SK-N-MC (cell line): ENCODE data around the gene LDLRAD2.

ENCODE experiments used
- EZH2 ChIP-seq: fragments of 200-600 bp; sonication (generic); IDR thresholded peaks from one replicate; pipeline ENCODE4 v1.6.1; 2017; ENCODE audit warnings: antibody characterized with exemption
- FOXP2 ChIP-seq: optimal IDR thresholded peaks from 2 replicates; pipeline ENCODE3; 2011; ENCODE audit warnings: mild to moderate bottlenecking, moderate library complexity; ENCODE audit not compliant: insufficient read depth; ENCODE audit errors: extremely low read length, control extremely low read depth
- POLR2AphosphoS5 ChIP-seq: IDR thresholded peaks from 2 replicates; pipeline ENCODE4 v1.6.1; 2012; ENCODE audit warnings: mild to moderate bottlenecking, low read depth, low read length, borderline replicate concordance

GRCh38 chr1:21851430-21852250 lies 39.6 kb downstream of the LDLRAD2 start:
- TF ChIP-seq EZH2 (no peak), POLR2AphosphoS5 (no peak), FOXP2 (no peak)
